ENCODE measurements around the gene GDF11.

GDF11 gene

DNA sequence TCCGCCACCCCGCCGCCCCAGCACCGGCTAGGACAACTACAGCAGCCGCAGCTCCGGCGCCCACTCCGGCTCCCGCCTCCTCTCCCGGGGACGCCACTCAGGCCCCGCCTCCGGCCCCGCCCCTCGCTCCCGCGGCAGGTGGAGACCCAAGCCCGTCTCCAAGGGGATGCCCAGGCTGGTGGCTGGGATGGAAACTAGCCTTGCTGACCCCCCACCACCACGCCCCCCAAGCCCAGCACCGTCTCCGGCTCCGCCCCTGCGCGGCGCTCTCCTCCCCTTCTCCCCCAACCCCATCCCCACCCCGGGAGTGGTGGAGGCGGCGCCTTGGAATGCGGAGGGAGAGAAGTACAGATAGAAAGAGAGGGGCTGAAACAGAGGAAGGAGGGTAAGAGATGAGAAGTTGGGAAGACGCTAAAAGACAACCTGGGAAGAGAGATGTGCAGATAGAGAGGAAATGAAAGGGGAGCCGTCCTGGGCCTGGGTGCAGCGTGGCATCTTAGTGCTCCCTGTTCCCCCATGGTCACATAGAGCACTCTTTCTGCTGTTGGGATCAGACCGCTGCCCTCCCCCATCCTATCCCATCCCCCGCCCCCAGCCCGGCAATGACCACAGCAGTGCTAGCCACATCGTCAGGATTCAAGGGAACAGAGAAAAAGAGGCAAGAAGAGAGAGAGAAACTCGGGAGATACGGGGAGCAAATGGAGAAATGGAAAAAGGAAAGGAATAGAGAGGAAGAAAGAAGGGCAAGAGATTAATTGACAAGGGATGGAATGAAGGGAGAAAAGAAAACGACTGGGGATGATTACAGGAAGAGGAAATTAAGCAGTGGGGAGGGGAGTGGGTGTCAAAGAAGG lies 34.9 kb upstream of the GDF11 start, which contains the start of gene ITGA7:
Gene ITGA7 (minus strand): TSS at position 64 of the 854 bp plus-strand sequence. CDS start 222 bp downstream, outside the sequence.
- peak; percentile 47 for DNase-seq

DNA sequence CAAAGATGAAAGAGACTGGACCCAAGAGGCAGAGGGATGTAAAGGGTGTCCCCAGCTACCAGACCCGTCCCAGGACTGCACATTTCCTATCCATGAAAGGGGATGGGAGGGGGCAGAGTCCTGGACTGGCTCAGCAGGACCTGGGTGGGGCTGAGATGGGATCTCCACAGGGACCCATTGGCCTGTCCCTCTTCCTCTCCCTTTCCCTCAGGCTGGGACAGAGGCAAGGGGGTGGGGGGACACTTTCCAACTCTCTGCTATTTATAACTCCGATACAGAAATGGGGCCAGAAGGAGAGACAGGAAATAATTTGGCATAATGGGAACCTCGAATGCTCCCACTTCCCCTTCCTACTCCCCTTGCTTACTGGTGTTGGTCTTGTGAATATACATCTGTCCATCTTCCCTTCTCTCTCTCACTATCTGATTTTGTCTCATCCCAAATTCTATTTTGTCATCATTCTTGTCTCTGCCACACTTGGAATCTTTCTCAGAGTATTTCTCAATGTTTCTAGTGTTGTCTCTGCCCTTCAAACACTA lies 34.2 kb upstream of the GDF11 start:
- no peak for DNase-seq

DNA sequence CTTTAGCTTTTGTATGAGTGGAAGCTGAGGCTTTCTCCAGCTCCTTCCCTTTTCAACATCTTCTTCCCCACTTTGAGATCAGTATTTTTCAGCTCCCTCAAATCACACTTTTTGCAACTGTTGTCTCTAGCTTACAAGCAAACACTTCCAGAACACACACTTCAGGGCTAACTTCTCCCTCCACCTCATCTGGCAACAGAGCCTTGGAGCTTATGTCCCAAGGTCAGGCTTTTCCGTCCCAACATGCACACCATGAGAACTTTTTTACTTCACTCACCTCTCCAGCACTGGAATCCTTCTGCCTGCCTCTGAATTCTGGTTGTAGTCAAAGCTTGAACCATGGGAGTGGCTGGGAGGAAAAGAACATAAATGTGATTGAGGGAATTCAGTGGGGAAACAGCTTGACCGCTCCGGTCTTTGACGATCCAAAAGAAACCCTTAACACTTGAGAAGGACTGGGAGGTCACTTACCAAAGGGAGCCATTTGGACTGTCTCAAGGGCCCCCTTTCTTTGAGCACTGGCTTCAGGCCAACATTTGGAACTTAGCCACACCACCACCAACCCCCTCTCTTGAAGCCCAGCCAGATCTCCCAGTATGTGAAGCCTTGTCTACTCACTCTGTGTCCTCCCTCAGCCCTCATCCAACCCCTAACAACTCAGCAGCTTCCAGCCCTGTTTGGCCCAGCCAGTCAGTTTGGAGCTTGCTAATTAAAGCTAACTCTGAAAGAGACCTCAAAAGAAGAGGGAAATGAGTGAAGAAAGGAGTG lies 31.0 kb upstream of the GDF11 start:
- no peak for DNase-seq

DNA sequence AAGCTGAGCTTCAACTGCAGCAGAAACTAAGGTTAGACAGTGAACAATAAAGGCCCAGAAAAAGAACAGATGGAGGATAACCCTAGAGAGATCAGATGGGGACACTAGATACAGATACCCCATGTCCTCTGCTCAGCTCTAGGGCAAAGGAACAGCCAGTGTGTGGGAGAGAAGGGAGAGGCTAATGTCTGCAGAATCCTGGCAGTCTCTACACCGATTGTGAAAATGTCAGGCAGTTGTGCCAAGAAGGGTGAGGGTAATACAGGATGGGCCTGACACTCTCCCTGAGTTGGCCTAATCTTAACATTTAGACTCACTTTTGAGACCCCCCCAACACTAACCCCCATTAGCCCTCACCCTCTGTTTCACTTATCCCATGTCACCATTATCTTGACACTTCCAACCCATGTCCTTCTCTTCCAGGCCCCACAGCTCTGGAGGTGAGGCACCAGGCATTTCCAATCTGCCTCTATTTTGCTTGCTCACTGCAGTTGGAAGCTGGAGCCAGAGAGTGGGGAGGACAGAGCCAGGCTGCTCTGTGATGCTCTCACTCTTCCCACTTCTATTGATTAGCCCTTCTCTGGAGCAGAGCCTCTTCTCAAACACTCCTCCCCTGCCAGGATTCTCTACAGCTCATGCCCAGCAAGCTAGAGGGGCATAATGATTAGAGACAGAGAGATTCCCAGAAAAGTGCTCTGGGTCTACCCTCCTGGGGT lies 30.1 kb upstream of the GDF11 start:
- DNase-seq: no peak

DNA sequence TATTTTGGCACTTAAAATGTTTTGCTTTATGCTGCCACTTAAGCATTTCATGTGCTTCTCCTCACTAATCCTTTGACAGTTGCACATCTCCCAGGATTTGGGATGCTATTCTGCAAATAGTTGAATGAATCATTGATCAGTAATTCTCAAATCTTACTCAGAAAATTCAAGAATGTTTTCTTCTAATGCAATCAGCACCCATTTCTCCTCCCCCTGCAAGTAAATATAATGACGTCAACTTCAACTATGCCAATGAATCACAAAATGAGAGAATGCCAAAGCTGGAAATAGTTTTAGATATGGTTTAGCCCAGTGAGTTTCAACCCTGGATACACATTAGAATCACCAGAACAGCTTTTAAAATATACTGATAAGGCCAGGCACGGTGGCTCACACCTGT lies 29.2 kb upstream of the GDF11 start:
- no peak for DNase-seq

DNA sequence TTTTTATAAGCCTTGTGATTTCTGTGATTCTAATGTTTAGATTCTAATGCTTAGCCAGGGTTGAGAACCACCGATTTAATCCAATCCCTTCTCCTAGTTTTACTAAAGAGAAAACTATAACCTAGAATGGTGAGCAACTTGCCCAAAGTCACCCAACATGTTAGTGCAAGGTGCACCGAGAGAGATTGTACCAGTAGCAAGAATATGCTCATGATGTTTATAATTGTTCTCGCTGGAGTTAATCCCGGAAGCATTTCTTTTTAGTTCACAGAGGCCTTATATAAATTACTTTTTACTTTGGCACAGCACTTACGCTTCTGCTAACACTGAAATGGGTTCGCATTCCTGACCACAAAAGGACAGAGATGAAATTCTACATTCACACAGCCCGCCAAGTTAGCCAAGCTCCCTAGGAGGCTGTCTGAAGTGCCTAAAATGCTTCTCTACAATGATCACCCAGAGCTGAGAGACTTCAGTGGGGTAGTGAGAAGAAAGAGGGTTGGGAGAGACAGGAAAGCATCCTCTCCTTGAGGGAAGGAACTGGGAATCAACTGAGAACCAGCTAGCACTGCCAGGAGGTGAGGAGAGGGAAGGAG lies 27.7 kb upstream of the GDF11 start:
- no peak for DNase-seq

DNA sequence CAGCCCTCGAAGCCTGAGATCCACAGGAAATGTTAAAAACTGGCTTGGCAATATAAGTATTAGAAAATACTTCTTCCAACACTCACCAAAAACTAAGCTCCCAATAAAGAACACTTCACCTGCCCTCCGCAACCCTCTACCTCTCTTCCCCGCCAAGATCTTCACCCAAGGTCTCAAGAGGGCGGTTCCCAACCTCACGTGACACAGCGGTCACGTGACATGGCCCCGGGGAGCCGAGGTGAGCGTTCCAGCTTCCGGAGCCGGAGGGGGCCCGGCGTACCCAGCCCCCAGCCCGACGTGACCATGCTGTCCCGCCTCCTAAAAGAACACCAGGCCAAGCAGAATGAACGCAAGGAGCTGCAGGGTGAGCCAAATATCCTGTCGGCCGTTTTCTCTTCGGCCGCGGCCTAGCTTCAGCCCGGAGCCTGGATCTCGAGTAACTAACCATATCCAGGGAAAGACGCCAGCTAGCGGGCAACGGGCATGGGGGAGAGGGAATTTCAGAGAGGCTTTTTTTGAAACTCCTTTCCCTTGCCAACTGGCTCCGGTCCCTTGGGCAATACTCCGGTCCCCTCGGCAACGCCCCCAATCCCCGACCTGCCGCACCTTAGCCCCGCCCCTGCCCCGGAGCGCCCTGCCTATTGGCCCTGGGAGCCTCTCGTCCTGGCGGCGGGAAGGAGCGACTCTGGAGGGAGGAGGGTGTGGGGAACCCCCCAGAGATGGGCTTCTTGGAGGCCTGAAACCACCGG lies 26.9 kb upstream of the GDF11 start, which contains the start of gene BLOC1S1:
Gene BLOC1S1 (plus strand): TSS at position 214 of the 749 bp plus-strand sequence. CDS start 6 bp downstream, at position 220.
- DNase-seq: peak; percentile 97

DNA sequence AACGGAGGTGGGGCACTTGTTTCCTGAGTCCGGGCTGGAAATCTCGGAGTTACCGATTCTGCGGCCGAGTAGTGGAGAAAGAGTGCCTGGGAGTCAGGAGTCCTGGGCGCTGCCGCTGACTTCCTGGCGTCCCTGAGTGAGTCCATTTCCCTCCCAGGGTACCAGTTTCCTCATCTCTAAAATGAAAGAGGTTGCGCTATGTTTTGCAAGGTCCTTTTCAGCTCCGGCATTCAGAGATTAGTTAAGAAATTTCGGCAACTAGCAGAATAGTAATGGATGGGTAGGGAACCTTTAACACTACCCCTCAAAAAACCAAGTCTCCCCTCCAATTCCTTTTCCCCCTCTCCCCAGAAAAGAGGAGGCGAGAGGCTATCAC lies 26.4 kb upstream of the GDF11 start:
- DNase-seq: no peak

DNA sequence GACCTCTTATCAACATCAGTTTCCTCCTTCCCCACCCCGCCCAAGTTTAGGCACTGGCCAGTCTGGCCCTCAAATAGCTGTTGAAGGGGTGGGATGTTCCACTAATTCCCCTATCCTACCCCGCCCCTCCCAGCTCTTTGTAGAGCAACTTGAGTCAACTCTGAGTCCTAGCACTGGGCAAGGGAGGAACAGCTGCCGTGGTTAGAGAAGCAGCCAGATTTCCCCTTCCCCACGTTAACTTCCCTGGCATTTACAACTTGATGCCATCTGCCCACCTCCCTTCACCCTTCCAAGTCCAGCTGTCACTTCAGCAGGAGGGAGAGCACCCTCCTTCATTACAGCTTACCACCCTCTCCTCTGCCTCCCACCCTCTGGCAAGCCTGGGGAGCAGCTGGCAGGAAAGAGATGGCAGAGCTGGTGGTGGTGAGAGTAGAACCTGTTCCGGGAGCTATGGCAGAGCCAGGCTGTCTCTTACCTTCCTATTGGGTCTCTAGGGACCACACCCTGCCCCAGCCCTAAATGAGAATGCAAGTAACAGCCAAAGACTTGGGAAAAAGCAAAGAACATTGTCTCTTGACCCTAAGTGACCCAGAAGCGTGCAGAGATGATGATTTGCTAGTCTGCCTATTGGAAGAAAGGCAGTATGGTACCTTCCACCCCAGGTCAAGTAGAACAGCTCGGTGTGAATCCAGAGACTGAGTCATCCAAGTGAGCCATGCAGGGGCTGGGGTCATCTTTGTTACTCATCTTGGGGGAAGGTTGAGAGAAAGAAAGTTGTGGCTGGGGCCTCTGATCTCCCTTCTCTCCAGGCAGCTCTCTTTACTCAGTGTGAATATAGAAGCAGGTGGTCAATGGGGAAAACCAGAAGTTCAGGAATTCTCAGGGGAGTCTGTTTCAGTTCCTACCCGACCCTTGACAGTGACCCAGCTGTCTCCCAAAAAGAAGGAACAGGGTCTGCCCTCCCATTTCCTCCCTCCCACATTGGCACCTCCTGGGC lies 25.6 kb upstream of the GDF11 start:
- DNase-seq: peak; percentile 51

DNA sequence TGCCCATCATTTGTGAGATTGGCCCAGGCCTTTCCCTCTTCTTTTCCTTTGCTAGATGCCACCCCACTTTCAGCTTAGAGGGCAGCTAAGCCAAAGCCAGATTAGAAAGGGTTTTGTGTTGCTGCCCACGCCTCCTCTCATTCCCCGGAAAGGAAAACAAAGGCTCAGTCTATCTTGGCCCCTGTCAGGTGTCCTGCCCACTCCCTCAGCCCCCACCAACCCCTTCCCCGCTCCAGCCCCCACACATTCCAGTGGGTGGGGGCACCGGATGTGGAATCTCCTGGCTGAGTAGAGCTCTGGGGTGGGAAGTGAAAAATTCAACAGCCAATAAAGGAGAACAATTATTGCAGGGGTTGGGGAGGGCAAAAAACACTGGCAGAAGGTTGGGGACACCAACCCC lies 24.9 kb upstream of the GDF11 start:
- no peak for DNase-seq

DNA sequence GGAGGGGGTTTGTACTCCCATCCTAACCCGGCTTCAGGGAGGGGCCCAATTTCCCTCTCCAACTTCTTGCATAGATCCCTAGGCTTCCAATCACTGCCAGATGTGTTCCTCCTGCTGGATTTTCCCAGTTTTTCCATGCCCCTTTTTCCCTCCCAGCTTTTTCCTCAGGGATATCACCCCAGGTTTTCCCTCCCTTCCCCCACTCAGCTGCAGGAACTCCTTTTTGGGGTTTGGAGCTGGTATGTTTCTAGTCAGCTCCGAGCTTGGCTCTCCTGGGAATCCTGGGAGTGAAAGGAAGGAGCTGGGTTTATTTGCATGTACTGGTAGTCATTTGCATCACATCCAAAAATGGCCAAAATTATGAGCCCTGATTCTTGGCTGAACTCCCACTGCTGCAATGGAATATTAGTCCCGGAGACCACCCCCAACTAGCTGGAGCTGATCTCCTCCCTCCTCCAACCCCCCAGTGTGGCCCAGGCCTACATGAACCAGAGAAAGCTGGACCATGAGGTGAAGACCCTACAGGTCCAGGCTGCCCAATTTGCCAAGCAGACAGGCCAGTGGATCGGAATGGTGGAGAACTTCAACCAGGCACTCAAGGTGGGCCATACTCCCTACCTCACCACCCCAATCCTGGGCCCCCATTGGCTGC lies 24.2 kb upstream of the GDF11 start:
- DNase-seq: no peak

DNA sequence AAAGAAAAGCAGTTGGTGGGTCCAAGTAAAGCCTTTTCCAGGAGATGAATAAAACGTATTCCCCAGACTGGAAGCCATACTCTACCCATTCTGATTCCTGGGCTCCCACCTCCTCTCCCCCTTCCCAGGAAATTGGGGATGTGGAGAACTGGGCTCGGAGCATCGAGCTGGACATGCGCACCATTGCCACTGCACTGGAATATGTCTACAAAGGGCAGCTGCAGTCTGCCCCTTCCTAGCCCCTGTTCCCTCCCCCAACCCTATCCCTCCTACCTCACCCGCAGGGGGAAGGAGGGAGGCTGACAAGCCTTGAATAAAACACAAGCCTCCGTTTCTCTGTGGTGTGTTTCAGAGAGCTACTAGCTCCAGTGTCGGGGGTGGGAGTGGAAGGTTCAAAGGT lies 23.6 kb upstream of the GDF11 start:
- no peak for DNase-seq

DNA sequence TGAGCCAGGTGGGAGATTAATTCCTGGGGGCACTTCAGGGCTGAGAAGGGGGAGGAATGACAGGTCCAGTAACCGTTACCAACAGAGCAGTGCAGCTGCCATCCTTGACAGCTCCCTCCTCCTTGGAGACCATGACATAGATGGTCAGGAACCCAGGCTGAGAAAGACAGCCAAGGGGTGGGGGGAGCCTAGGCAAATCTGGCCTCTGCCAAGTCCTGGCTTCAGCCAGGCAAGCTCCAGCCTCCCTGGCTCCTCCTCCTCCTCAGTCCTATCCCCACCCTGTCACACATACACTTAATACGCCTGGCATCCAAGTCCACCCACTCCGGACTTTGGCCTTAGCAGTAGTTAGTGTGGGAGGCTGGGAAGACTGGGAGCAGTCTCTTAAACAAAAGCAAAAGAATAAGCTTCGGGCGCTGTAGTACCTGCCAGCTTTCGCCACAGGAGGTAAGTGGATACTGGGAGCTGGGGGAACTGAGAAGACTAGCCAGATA lies 22.8 kb upstream of the GDF11 start, which contains the start of gene RDH5:
Gene RDH5 (plus strand): TSS at position 323 of the 494 bp plus-strand sequence. CDS start 792 bp downstream, outside the sequence.
- DNase-seq: no peak

DNA sequence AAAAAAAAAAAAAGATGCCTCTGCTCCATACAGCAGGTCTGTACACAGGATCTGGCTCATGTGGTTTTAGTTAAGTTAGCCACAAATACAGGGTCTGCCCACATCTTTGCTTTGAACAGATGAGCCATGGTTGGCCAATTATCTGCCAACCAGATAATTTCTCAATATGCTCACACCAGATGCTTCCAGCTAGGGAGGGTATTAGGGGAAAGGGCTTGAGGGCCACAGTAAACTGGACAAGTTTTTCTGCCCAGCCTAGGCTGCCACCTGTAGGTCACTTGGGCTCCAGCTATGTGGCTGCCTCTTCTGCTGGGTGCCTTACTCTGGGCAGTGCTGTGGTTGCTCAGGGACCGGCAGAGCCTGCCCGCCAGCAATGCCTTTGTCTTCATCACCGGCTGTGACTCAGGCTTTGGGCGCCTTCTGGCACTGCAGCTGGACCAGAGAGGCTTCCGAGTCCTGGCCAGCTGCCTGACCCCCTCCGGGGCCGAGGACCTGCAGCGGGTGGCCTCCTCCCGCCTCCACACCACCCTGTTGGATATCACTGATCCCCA lies 22.0 kb upstream of the GDF11 start:
- DNase-seq: no peak

DNA sequence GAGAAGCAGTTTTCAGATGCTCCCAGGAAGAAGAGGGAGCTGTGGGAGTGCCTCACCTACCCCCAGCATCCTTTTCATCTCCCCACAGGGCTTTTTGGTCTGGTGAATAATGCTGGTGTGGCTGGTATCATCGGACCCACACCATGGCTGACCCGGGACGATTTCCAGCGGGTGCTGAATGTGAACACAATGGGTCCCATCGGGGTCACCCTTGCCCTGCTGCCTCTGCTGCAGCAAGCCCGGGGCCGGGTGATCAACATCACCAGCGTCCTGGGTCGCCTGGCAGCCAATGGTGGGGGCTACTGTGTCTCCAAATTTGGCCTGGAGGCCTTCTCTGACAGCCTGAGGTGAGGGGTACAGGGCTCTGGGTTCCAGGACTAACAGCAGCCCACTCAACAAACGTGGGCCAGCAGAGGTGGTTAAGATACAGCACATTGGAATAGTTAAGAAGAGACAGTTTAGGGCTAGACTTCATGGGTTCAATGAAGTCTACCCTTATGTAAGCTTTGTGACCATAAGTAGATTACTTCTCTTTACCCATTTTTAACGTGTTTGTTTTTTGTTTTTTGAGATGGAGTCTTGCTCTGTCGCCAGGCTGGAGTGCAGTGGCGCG lies 21.2 kb upstream of the GDF11 start:
- no peak for DNase-seq

DNA sequence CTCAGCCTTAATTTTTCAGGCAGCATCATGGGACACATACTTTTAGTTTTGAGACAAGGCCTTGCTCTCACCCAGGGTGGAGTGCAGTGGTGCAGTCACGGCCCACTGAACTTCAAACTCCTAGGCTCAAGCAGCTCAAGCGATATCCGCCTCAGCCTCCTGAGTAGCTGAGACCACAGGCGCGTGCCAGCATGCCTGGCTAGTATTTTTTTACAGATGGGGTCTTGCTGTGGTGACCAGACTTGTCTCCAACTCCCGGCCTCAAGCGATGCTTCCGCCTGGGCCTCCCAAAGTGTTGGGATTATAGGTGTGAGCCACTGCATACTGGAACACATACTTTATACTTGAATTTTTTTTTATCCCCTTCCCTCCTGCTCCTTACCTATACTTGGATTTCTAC lies 20.0 kb upstream of the GDF11 start:
- DNase-seq: no peak

DNA sequence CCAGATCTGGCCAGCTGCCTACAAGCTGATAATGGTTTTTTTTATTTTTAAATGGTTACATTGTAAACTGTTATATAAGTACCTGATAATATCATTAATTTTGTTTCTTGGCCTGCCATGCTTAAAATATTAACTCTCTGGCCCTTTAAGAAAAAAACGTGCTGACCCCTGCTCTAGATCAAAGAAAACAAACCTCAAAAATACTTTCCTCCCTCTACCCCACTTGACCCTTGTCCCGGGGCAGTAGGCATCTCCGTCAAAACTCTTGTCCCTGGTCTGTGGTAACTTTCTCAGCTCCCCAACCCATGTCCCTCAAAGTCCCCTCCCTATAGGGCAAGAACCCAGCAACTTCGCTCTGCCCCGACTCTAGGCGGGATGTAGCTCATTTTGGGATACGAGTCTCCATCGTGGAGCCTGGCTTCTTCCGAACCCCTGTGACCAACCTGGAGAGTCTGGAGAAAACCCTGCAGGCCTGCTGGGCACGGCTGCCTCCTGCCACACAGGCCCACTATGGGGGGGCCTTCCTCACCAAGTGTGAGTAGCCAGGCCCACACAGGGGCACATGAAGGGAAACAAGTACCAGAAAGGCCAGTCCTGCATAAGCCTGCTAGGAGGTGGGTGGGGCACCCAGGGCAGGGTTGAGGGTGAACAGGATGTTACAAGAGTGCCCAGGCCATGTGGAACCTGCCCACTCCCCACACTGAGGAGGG lies 19.3 kb upstream of the GDF11 start:
- DNase-seq: no peak

Data from activated CD4-positive, alpha-beta T cell treated with anti-CD3 and anti-CD28 coated beads, Interleukin-10, Interleukin-2, amounts not matched to agents 100 ng/mL and 50 ng/mL, durations not matched to agents 16 hours and 8 hours (primary cell).